ENCODE results near the gene PDAP1.

- TF ChIP-seq CTCF (optimal IDR thresholded peaks at IDR 0.05 in 1 of 3, IDR thresholded peaks at IDR 0.05 in 1 of 3, conservative IDR thresholded peaks at IDR 0.05 in 1 of 3; ENCODE audit: extremely low read depth in 1 of 3, insufficient read depth in 2 of 3, low read length in 3 of 3) (no peak), EZH2 (IDR thresholded peaks at IDR 0.05; ENCODE audit: low read length) (no peak)
These were observed 31.8 kb upstream of the PDAP1 start for GRCh38 chr7:99440195-99440594.
